HL-60 (cell line): Measurements from ENCODE around the gene DPH6.

Experiments
- CTCF ChIP-seq: IDR thresholded peaks from one replicate; pipeline ENCODE4 v1.5.1; 2011; ENCODE audit warnings: low read length, control low read depth, inconsistent platforms; ENCODE audit not compliant: insufficient read depth
- REST ChIP-seq: IDR thresholded peaks from 2 replicates; pipeline ENCODE4 v1.6.1; 2012; ENCODE audit warnings: low read depth; ENCODE audit not compliant: insufficient replicate concordance

GRCh38 chr15:35410775-35411174 is 135.2 kb downstream of the DPH6 start:
- no peak for TF ChIP-seq CTCF
- TF ChIP-seq REST = no peak
